Thymus (tissue), 11 donors: ENCODE data around the gene RCC1. TPM values are rescaled to one million over a fixed set of nuclear protein-coding genes. Genes with fewer than 3 reads are reported as not detected.
A peak's percentile ranks its signal among the peaks of the same experiment; 100 is the strongest.

Experiments used
- DNase-seq, 9 donors: peaks; one replicate each; pipeline ENCODE4 v3.0.0-alpha.2; 2013; ENCODE audit warnings: low spot score in 9 of 9, low read depth in 6 of 9, missing footprints in 1 of 9
- H3K27ac ChIP-seq, 2 donors: one replicate each; pipeline ENCODE4 v1.5.1; 2013; ENCODE audit warnings: control low read depth in 1 of 2, low read depth in 1 of 2, low read length in 1 of 2, mild to moderate bottlenecking in 1 of 2, moderate library complexity in 1 of 2
- H3K27me3 ChIP-seq, 2 donors: one replicate each; pipeline ENCODE4 v1.5.1; 2013; ENCODE audit warnings: low read length in 1 of 2; ENCODE audit not compliant: control insufficient read depth in 2 of 2, insufficient read depth in 1 of 2
- H3K36me3 ChIP-seq, 2 donors: one replicate each; pipeline ENCODE4 v1.5.1; 2013; ENCODE audit warnings: low read length in 1 of 2, mild to moderate bottlenecking in 1 of 2, moderate library complexity in 1 of 2; ENCODE audit not compliant: control insufficient read depth in 2 of 2, insufficient read depth in 2 of 2
- H3K4me1 ChIP-seq, 2 donors: one replicate each; pipeline ENCODE4 v1.5.1; 2013; ENCODE audit warnings: low read length in 2 of 2; ENCODE audit not compliant: control insufficient read depth in 2 of 2, insufficient read depth in 2 of 2
- H3K4me3 ChIP-seq, 2 donors: one replicate each; pipeline ENCODE4 v1.5.1; 2013; ENCODE audit warnings: low read length in 2 of 2, control low read depth in 1 of 2, mild to moderate bottlenecking in 1 of 2
- H3K9me3 ChIP-seq, 2 donors: one replicate each; pipeline ENCODE4 v1.5.1; 2013; ENCODE audit warnings: low read length in 1 of 2, mild to moderate bottlenecking in 1 of 2; ENCODE audit not compliant: control insufficient read depth in 2 of 2, insufficient read depth in 1 of 2
- WGBS: extraction: QIAGEN DNeasy Blood & Tissue Kit; methylation state at CpG from one replicate; pipeline ENCODE4 v1.1.7; 2013; 5-methylcytosine and 5-hydroxymethylcytosine counted together
- polyA plus RNA-seq: library from polyadenylated mRNA; stranded (reverse); fragments of 200-250 nt; gene quantifications from one replicate; pipeline ENCODE4 v1.2.3, GENCODE V29; 2013
- total RNA-seq: library from RNA; stranded (reverse); fragments of 120-200 nt; gene quantifications from one replicate; pipeline ENCODE4 v1.2.4, GENCODE V29; 2013
- donor health status: healthy.

The RCC1 gene
- total and polyA plus RNA-seq, 2 donors, result 19.4 to 41.4 TPM

GRCh38 chr1:28480308-28480707 lies 25.5 kb upstream of the RCC1 start:
- no peaks in the 10 kb centered on the region for H3K27me3 ChIP-seq
- H3K4me3 ChIP-seq, result no peak overlapping the region
- DNase-seq, result no peak
- no peaks in the 10 kb centered on the region for H3K4me1 ChIP-seq
- no peaks in the 10 kb centered on the region for H3K9me3 ChIP-seq
- H3K27ac ChIP-seq, result no peak overlapping the region
- H3K36me3 ChIP-seq, result peaks cover 35 to 60% of the 10 kb centered on the region in 2 donors
- 93% methylated on average over 5 of the region's 5 CpGs for WGBS

GRCh38 chr1:28482138-28482537 lies 23.7 kb upstream of the RCC1 start:
- Histone ChIP-seq H3K36me3 (peaks cover 37 to 52% of the 10 kb centered on the region in 2 donors), H3K9me3 (no peaks in the 10 kb centered on the region), H3K27ac (no peak overlapping the region), H3K4me3 (no peak overlapping the region), H3K27me3 (no peaks in the 10 kb centered on the region), H3K4me1 (no peaks in the 10 kb centered on the region)
- no peak for DNase-seq
- WGBS, result 88% methylated on average over 3 of the region's 3 CpGs

GRCh38 chr1:28482702-28483101 lies 23.1 kb upstream of the RCC1 start:
- WGBS, result 100% methylated on average over 2 of the region's 2 CpGs
- Histone ChIP-seq H3K36me3 (peaks cover 37 to 50% of the 10 kb centered on the region in 2 donors), H3K27ac (no peak overlapping the region)

GRCh38 chr1:28494737-28495136 lies 11.1 kb upstream of the RCC1 start:
- WGBS, result 100% methylated on average over 1 of the region's 1 CpG
- Histone ChIP-seq H3K4me3 (no peak overlapping the region), H3K9me3 (no peaks in the 10 kb centered on the region), H3K36me3 (peaks cover 31 to 63% of the 10 kb centered on the region in 2 donors), H3K4me1 (no peaks in the 10 kb centered on the region), H3K27me3 (no peaks in the 10 kb centered on the region), H3K27ac (no peak overlapping the region)
- no peak for DNase-seq

More at GRCh38 chr1:28482702-28483101, 23.1 kb upstream of the RCC1 start:
- Histone ChIP-seq H3K27me3 (no peaks in the 10 kb centered on the region), H3K9me3 (no peaks in the 10 kb centered on the region), H3K4me1 (no peaks in the 10 kb centered on the region), H3K4me3 (no peak overlapping the region)
- DNase-seq, result no peak

GRCh38 chr1:28499553-28499952 lies 6.3 kb upstream of the RCC1 start:
- H3K9me3 ChIP-seq, result no peaks in the 10 kb centered on the region
- H3K27ac ChIP-seq, result no peak overlapping the region
- peaks cover 15 to 24% of the 10 kb centered on the region in 2 donors for H3K36me3 ChIP-seq
- no peaks in the 10 kb centered on the region for H3K27me3 ChIP-seq
- H3K4me1 ChIP-seq, result no peaks in the 10 kb centered on the region
- over 99% methylated on average over 4 of the region's 4 CpGs for WGBS
- no peak for DNase-seq
- no peak overlapping the region for H3K4me3 ChIP-seq

GRCh38 chr1:28501925-28502324 lies 3.9 kb upstream of the RCC1 start:
- no peak overlapping the region for H3K27ac ChIP-seq
- no peak for DNase-seq
- peaks cover 5 to 10% of the 10 kb centered on the region in 2 donors for H3K36me3 ChIP-seq
- 96% methylated on average over 4 of the region's 4 CpGs for WGBS
- peaks cover 0 to 3% of the 10 kb centered on the region in 2 donors for H3K4me1 ChIP-seq
- H3K27me3 ChIP-seq, result no peaks in the 10 kb centered on the region
- no peak overlapping the region for H3K4me3 ChIP-seq
- H3K9me3 ChIP-seq, result no peaks in the 10 kb centered on the region

- Histone ChIP-seq H3K4me3 (no peak overlapping the region), H3K27ac (no peak overlapping the region), H3K4me1 (peaks cover 9 to 11% of the 10 kb centered on the region in 2 donors), H3K36me3 (peaks cover under 1 to 13% of the 10 kb centered on the region in 2 donors), H3K27me3 (no peaks in the 10 kb centered on the region), H3K9me3 (no peaks in the 10 kb centered on the region)
- DNase-seq, result no peak
- WGBS, result 95% methylated on average over 3 of the region's 3 CpGs
Measured at GRCh38 chr1:28503117-28503516, 2.7 kb upstream of the RCC1 start.

GRCh38 chr1:28506907-28507246 lies 1.0 kb downstream of the RCC1 start:
- peak overlapping the region; percentile 81 to 95 for H3K27ac ChIP-seq
- whole genome bisulfite sequencing, result under 1% methylated on average over 14 of the region's 14 CpGs
- no peak for DNase-seq
- H3K36me3 ChIP-seq, result peaks cover 33 to 51% of the 10 kb centered on the region in 2 donors
- peaks cover 24 to 39% of the 10 kb centered on the region in 2 donors for H3K4me1 ChIP-seq
- peak overlapping the region; percentile 68 to 90 for H3K4me3 ChIP-seq
- H3K9me3 ChIP-seq, result no peaks in the 10 kb centered on the region
- H3K27me3 ChIP-seq, result no peaks in the 10 kb centered on the region

- no peaks in the 10 kb centered on the region for H3K9me3 ChIP-seq
Measured at GRCh38 chr1:28507247-28507645, 1.4 kb downstream of the RCC1 start.

More at GRCh38 chr1:28507247-28507645, 1.4 kb downstream of the RCC1 start:
- H3K27ac ChIP-seq, result peak overlapping the region; percentile 25 to 95
- H3K4me1 ChIP-seq, result peaks cover 24 to 42% of the 10 kb centered on the region in 2 donors
- peaks cover 35 to 54% of the 10 kb centered on the region in 2 donors for H3K36me3 ChIP-seq
- H3K27me3 ChIP-seq, result no peaks in the 10 kb centered on the region
- DNase-seq, result peak in 1 of 9 donors; percentile 24
- peak overlapping the region; percentile 68 to 90 for H3K4me3 ChIP-seq
- WGBS, result 1% methylated on average over 11 of the region's 11 CpGs
